NCI-H748 (cell line): ENCODE results near the gene SEPTIN11.
"Not testable (repeated sequence)": the region's sequence is repeated elsewhere in the genome, so short reads cannot be mapped to it uniquely, and the experiment has no call there.

ENCODE experiments used
- DNase-seq: peaks from one replicate; lab custom pipeline; 2025; ENCODE audit not compliant: unreplicated experiment; lab: John Stamatoyannopoulos, UW

The SEPTIN11 gene

GRCh38 chr4:76952071-76952470, 2.5 kb downstream of the SEPTIN11 start:
- DNase-seq, result no peak

- no peak for DNase-seq
Measured at GRCh38 chr4:76952656-76953582, 3.4 kb downstream of the SEPTIN11 start.

- no peak for DNase-seq
Measured at GRCh38 chr4:76953956-76954355, 4.4 kb downstream of the SEPTIN11 start.

GRCh38 chr4:76954489-76954888, 4.9 kb downstream of the SEPTIN11 start:
- DNase-seq, result no peak

GRCh38 chr4:76955182-76955581, 5.6 kb downstream of the SEPTIN11 start:
- DNase-seq, result no peak

GRCh38 chr4:76957004-76957738, 7.6 kb downstream of the SEPTIN11 start:
- DNase-seq, result no peak

GRCh38 chr4:76958891-76959290, 9.3 kb downstream of the SEPTIN11 start:
- no peak for DNase-seq

GRCh38 chr4:76960014-76960413, 10.5 kb downstream of the SEPTIN11 start:
- DNase-seq, result no peak

GRCh38 chr4:76962406-76963130, 13.0 kb downstream of the SEPTIN11 start:
- no peak for DNase-seq

GRCh38 chr4:76963131-76963750, 13.7 kb downstream of the SEPTIN11 start:
- no peak for DNase-seq

GRCh38 chr4:76963927-76964326, 14.4 kb downstream of the SEPTIN11 start:
- not testable (repeated sequence) for DNase-seq

- DNase-seq, result no peak
Measured at GRCh38 chr4:76964769-76965168, 15.2 kb downstream of the SEPTIN11 start.

- no peak for DNase-seq
Measured at GRCh38 chr4:76965866-76966579, 16.5 kb downstream of the SEPTIN11 start.

GRCh38 chr4:76968937-76969336, 19.4 kb downstream of the SEPTIN11 start:
- DNase-seq, result no peak

GRCh38 chr4:76969495-76969894, 19.9 kb downstream of the SEPTIN11 start:
- no peak for DNase-seq

- no peak for DNase-seq
Measured at GRCh38 chr4:76969941-76970529, 20.5 kb downstream of the SEPTIN11 start.

GRCh38 chr4:76972306-76972705, 22.8 kb downstream of the SEPTIN11 start:
- no peak for DNase-seq

GRCh38 chr4:76974150-76974549, 24.6 kb downstream of the SEPTIN11 start:
- no peak for DNase-seq

GRCh38 chr4:76977113-76977512, 27.6 kb downstream of the SEPTIN11 start:
- DNase-seq, result no peak

- DNase-seq, result no peak
Measured at GRCh38 chr4:76977736-76978350, 28.3 kb downstream of the SEPTIN11 start.
